HG03354 (cell line): ENCODE measurements around the gene GABRG3.

ENCODE experiments used
- ATAC-seq: cut with Tn5 transposase; IDR thresholded peaks from one replicate; pipeline ENCODE4 v1.9.1; 2021; ENCODE audit warnings: mild to moderate bottlenecking; ENCODE audit not compliant: unreplicated experiment, poor library complexity, severe bottlenecking

Gene GABRG3

DNA sequence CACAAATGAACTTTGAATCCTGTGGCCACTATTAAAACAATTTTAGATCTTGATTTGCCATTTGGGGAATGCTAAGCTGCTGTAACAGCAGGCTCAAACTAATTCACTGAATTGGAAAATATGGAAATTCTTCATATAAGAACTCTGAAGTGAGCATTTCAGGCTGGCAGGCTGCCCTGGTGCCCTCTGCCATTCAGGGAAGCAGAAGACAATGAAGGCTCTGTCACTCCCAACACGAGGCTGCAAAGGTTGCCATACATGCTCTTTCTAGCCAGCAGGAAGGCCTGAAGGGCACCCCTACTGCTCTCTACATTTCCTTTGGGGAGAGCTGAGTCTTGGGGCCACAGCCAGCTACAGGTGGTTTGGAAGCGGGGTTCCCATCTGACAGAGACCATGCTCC lies 88.0 kb downstream of the GABRG3 start:
- ATAC-seq, result no peak

DNA sequence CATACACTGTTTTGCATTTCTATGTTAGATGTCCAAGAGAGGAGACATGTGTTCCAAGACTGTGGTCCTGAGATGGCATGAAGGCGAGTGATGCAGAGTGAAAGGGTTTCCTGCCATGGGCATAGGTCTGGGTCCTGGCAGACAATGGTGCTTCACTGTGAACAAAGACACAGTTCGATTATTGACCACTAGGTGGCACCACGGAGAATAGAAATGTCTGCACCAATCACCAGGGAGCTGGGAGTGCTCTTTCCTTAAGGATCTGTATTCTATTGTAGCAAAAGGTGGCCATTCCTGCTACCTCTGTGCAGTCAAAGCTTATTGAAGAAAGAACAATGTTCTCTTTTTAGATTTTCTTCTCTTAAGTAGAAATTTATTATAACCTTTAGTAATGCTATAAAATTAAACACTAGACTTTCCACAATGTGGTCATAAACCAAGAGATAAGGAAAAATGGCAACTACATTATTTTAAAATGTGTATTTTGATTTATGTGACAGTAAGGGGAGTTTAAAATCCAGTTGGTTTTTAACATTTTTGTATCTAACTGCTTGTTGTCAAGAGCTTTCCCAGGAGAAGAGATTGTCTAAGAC lies 88.7 kb downstream of the GABRG3 start:
- ATAC-seq, result no peak

DNA sequence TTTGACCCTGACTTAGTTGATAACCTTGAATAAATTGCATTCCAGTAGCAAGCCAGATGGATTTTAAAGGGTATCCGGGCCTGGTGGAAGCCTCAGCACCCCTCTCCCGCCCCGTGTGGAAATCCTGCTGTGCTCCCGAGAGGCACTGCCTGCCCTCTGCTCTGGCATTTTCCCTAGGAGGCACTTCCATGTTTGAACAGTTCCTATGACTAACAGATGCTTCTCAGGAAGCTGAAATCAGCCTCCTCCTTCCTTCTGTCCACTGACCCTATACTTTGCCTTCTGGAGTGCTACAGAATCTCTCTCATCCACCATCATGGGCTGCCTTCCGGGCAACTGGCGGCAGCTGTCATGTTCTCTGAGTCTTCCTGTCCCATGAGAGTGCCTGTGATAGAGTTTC lies 90.8 kb downstream of the GABRG3 start:
- no peak for ATAC-seq

DNA sequence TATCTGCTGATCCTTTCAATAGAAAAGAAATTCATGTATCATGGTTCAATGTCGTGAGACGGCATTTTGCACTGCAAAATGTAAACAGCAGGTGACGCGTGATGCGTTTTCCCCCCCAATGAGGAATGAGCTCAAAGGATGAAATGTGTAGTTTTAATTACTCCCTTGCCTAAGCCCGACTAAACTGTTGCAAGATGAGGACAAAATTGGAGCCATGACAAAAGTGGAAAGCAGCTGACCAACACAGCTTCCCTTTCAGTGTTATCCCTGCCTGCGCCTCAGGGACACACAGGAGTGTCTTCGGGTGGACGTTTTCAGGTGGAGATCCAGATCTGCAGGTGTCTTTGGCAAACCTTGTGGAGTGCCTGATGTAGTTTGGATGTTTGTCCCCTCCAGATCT lies 92.0 kb downstream of the GABRG3 start:
- no peak for ATAC-seq

DNA sequence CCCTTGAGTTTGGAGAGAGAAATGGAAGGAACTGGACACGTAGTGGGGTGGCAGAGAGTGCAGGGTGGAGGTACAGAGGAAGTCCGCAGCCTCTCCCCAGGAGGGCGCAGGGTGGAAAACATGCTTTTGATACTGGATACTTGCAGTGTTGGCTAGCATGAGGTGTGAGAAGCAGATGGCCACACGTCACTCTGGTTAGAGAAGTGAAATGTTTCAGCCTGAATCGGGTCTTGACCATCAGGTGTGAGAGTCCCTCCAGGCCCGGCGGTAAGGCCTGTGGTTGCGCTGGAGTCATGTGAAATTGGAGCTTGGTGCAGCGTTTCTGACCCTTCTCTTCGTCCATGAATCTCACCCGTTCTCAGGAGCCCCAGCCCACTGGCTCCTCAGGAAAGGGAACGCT lies 93.1 kb downstream of the GABRG3 start:
- no peak for ATAC-seq

DNA sequence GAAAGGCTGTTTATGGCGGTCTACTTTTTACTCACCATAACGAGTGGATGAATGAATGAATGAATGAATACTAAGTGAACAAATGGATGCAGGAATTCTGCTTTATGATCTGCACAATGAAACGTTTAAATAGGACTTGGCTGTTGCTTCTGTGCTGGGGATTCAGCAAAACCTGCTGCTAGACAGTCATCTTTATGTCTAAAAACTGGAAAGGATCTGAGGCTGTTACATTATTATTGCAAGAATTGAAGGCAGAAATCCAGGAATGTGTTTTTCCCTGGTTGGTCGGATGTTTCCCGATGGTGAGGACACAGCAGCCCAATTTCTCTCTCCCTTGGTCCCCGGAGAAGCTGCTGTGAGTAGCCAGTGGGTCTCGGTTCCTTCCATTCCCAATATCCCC lies 94.2 kb downstream of the GABRG3 start:
- no peak for ATAC-seq

DNA sequence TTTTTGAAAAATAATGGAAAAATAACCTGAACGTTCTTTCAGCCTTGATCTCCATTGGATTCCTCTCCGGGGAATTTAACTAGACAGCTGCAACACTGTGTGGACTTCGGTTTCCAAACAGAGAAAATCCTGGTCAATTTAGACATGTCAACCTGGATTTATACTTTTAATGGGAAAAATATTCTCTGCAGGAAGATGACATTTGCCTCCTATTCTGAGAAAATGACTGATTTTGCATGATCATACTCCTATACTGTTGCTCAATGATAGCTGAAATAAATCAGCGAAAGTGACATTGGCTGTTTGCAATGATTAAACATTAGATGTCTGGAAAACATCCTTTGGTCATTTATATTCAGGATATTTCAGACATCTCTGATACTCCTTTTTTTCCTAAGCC lies 94.8 kb downstream of the GABRG3 start:
- ATAC-seq, result no peak

DNA sequence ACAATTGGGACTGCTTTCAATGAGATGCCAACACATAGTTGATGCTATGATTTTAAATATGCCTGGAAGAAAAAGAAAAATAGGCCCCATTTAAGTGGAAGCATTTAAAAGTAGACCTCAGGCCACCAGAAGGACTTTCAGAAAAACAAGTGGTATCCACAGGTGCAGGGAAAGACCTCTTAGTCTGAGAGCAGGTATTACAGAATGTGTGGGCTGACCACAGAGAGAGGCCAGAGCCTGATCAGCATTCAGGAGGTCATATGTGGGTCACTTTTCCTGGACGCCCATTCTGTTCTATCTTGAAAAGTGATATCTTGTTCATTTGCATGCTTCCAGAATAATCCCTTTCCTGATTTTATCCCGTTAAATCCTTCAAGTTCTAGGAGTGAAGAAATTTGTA lies 95.5 kb downstream of the GABRG3 start:
- no peak for ATAC-seq

DNA sequence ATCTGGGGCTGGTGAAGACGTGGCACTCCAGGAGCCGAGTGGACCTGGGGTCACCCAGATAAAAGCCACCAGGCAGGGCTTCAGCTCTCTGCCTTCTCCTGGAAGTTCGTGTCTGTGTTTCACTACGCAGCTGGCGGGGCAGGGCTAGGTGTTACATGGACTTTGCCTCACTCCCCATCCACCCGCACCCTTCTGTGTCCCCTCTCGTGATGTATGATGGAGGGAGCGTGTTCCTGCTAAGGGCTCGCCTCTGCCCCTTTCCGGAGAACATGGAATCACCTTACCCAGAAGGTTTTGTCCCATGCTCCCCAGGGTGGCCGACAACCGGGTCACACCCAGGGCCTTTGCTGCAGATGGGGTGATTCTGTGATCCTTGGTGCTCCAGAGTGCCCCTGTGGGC lies 96.2 kb downstream of the GABRG3 start:
- ATAC-seq, result no peak

DNA sequence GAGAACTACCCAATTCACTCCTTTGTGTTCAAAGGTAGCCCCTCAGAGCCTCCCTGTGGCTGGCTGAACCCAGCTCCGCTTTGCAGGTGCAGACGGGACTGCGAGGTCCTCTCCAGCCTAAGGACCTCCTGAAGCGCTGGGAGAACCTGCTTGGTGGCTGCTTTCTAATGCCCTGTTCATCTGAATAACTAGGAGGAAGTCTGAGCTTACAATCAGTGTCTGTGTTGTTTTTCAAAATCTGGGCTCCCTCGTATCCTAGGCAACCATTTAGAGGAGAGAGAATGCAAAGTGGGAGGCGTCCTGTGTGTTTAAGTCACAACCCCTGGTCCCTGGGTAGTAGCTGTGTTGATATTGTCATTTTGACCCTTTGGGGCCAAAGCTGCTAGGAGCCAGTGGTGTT lies 99.9 kb downstream of the GABRG3 start:
- ATAC-seq, result no peak

DNA sequence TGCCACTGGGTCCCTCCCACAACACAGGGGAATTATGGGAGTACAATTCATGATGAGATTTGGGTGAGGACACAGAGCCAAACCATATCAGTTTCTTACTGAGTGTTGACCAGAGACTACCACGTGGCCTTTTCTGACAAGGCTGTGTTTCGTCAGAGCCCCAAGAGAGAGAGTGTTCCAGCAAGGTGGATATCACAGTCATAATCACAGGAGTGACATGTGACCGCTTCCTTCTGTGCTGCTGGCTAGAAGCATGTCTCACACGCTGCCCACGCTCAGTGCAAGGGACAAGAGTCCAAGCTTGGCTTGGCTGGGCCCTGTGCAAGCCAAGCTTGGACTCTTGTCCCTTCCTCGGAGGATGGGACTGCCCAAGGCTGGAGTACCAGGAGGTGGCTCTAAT lies 103.2 kb downstream of the GABRG3 start:
- no peak for ATAC-seq

DNA sequence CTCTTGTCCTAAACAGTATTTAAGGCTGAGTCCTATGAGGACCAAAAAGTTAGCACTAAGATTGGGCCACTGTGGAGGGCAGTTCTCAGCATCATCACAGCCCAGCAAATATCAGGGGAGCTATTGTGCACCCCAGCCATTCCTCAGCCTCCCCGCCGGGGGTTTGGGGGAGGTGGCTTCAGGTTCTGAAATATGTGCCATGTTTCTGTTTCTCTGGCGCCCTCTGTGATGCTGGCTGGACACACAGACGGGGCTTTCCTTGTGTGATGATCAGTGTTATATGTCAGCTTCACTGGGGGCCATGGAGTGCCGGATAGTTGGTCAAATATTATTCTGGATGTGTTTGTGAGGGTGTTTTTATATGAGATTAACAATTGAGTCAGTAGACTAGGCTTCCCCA lies 106.8 kb downstream of the GABRG3 start:
- ATAC-seq, result no peak

DNA sequence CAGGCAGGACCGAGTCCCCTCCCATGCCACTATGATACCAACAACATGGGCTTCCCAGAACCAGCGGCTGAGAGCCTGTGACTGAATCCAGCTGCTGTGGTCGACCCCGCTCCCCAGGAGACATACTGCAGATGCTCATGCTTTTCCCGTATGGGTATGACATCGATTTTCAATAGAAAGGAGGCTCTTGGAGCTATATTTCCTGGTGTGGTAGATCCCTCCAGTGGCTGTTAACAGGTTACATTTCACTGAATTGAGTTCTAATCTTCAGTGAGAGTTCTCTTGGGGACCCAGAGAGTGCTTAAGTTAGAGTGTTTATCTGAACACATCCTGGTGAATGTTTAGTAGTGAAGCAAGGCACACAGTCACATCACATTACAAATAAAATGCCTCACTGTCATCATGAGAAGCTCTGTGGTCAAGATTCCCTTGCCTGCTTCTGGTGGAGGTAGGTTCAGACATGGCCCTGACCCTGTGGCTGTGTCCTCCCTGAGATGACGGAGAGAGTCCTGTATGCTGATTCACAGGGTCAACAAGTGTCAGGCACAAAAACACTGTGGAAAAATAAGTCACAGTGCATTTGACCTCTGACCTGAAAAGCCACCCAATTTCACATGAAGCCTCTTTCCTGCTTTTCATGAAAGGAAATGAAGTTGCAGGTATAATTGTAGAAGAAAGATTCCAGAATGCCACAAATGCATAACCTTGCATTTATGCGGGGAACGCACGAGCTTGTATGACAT lies 110.9 kb downstream of the GABRG3 start:
- ATAC-seq, result no peak

DNA sequence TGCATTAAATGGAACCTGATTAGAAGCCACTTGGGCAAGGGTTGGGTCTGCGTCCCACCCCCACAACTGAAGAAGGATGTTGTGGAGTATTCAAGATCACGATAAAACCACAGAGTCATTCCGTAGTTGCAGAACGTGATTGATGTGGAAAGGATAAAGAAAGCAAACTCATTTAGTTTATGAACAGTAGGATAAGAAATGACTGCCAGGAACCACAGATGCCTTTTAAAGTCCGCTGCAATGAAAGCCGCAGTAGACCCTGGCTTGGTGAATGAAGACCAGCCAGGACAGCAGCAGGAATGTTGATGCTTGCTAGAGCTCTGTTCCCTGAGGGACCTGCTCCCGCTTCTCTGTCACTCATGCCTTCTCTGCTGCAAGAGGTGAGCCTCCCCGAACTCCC lies 111.5 kb downstream of the GABRG3 start:
- ATAC-seq, result no peak

DNA sequence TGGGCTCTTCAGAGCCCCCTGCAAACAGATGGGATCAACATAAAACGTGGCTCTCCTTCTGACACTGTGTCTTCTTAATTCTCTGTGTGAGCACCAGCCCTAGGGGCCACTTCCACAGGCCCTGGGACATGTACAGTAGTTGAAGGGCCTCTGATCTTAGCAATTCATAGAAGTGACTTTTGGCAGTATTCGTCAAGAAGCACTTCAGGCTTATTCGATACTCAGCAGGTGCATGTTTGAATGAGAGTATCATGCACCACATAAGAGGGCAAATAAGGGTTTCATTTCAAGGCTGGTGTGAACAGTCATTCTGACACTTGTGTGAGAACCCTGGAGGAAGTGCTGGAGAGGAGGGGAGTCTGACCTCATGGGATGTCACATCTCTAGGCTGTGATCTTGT lies 113.9 kb downstream of the GABRG3 start:
- ATAC-seq, result no peak

DNA sequence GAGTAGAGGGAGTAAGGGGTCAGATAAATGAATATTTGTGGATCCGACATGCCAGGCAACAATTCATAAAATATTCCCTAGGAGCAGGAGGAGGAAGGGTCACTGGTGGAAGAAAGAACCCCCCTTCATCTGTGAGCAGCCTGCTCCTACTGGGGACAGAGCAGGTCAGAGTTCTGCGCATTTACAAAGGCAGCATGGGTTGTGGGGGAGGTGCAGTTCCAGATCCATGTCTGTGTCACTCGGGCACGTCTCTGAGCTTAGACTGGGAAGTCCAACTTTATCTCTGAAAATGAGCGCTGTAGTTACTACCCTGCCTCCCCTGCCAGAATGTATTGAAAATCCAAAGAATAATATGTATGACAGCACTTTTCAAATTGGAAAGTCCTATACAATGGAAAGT lies 115.2 kb downstream of the GABRG3 start:
- no peak for ATAC-seq

DNA sequence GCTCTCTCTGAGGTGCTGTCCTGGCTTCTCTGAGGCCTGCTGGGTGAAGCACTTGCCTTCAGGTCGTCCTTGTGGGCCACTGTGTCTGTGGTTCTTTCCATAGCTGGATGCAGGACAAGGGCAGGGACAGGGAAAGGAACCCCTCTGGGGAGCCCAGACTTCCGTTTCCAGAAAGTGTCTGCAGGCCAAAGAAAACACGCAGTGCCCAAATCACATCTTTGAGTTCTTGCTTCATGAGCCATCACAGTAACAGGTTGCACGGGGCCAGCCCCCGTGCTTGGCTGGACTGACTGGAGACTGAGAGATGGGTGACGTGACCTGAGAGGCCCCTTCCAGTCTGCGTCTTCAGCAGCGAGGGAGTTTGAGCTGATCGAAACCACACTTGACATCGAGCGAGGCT lies 115.8 kb downstream of the GABRG3 start:
- ATAC-seq, result no peak

DNA sequence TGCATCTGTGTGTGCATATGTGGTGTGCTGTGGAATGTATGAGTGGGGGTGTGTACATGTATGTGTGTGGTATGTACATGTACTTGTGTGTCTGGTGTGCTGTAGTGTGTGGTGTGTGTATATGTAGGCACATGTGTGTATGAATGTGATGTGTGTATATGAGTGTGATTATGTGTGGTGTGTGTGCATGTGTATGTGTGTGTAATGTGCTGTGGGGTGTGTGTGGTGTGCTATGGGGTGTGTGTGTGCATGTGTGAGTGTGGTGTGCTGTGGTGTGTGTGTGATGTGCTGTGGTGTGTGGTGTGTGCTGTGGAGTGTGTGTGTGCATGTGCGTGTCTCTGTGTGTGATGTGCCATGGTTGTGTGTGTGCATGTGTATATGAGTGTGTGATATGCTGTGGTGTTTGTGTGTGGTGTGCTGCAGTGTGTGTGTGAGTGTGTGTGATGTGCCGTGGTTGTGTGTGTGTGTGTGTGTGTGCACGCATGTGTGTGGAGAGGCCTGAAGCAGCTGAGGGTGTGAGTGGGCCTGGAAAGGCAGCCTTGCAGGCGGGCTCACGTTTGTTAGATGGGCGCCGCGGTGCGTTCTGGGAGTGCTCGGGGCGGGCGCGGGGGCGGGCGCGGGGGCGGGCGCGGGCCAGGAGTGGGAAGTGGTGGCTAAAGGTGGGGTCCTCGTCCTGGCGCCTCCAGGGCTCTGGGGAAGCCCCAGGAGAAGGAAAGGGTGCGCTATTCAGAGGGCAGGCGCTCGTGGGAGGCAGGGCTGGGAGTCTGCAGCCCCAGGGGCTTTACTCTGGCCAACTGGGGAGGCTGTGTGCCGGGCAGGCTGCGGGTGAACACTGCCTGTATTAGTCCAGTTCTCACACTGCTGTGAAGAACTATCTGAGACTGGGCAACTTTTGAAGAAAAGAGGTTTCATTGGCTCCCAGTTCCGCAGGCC lies 116.9 kb downstream of the GABRG3 start:
- ATAC-seq, result no peak

DNA sequence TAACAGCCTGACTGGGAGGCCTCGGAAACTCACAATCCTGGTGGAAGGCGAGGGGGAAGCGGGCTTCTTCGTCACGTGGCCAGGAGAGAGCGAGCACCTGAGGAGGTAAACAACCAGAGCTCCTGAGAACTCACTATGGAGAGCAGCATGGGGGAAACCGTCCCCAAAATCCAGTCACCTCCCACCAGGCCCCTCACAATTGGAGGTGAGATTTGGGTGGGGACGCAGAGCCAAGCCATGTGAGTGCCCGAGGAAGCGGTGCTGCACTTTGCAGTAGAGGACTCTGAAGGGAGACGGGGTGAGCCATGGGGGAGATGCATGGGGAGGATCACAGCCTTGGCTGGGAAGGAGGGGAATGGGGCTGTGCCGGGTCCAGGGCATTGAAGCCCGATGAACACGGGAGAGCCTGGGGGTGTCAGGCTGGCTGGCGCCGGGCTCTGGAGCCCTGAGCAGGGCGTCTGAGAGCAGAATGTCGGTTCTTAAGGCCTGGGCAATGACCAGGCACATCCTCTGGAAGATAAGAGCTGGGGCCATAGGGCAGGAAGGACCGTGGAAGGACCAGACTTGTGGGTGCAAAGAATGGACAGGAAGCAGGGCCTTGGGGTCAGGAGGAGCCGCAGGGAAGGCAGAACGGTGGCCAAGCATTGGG lies 117.7 kb downstream of the GABRG3 start:
- no peak for ATAC-seq

DNA sequence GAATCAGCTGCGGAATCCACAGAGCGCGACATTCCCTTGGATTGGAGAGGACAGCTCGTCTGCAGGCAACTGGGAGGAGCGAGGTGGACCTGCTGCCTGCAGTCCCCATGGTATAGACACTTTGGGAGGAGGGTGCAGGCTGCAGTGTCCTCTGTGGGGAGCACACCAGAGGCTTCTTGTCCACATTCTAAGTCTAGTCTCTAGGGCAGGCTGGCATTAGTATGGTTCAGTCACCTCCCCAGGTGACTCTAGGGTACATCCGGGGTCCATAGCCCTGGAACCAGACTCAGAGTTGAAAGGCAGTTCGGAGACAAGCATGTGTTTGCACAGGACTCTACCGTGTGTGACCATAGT lies 118.2 kb downstream of the GABRG3 start:
- no peak for ATAC-seq
